DMS53 treated with DMSO at 0.1 percent for 48 hours (cell line): Measurements from ENCODE around the gene UBE2G1.

Experiments
- DNase-seq: peaks from one replicate; lab custom pipeline; 2025; ENCODE audit not compliant: unreplicated experiment; lab: John Stamatoyannopoulos, UW

Gene UBE2G1

GRCh38 chr17:4340914-4341615 lies 25.4 kb downstream of the UBE2G1 start:
- no peak for DNase-seq

- DNase-seq = no peak
Measured at GRCh38 chr17:4334776-4335584, 31.5 kb downstream of the UBE2G1 start.

GRCh38 chr17:4334332-4334731 lies 32.1 kb downstream of the UBE2G1 start:
- DNase-seq = no peak

GRCh38 chr17:4333041-4333440 lies 33.4 kb downstream of the UBE2G1 start:
- DNase-seq = no peak

GRCh38 chr17:4332296-4332970 lies 34.0 kb downstream of the UBE2G1 start:
- no peak for DNase-seq

GRCh38 chr17:4331614-4332013 lies 34.9 kb downstream of the UBE2G1 start:
- no peak for DNase-seq

GRCh38 chr17:4329838-4330237 lies 36.6 kb downstream of the UBE2G1 start:
- DNase-seq = no peak

GRCh38 chr17:4327606-4328005 lies 38.9 kb downstream of the UBE2G1 start:
- DNase-seq = no peak

- no peak for DNase-seq
Measured at GRCh38 chr17:4326608-4327007, 39.9 kb downstream of the UBE2G1 start.

GRCh38 chr17:4326112-4326511 lies 40.4 kb downstream of the UBE2G1 start:
- DNase-seq = no peak

GRCh38 chr17:4324463-4324862 lies 42.0 kb downstream of the UBE2G1 start:
- no peak for DNase-seq

GRCh38 chr17:4319221-4319620 lies 47.3 kb downstream of the UBE2G1 start:
- no peak for DNase-seq

- no peak for DNase-seq
Measured at GRCh38 chr17:4318596-4318995, 47.9 kb downstream of the UBE2G1 start.

- no peak for DNase-seq
Measured at GRCh38 chr17:4318186-4318585, 48.3 kb downstream of the UBE2G1 start.

- DNase-seq = no peak
Measured at GRCh38 chr17:4317610-4318009, 48.9 kb downstream of the UBE2G1 start.

- no peak for DNase-seq
Measured at GRCh38 chr17:4316648-4317047, 49.8 kb downstream of the UBE2G1 start.

- DNase-seq = no peak
Measured at GRCh38 chr17:4314618-4315017, 51.9 kb downstream of the UBE2G1 start.

- no peak for DNase-seq
Measured at GRCh38 chr17:4314179-4314578, 52.3 kb downstream of the UBE2G1 start.

GRCh38 chr17:4313221-4314114 lies 53.0 kb downstream of the UBE2G1 start:
- no peak for DNase-seq

GRCh38 chr17:4310354-4311060 lies 56.0 kb downstream of the UBE2G1 start:
- no peak for DNase-seq
